Ishikawa (cell line): ENCODE data around the gene GBGT1.
A peak's percentile ranks its signal among the peaks of the same experiment; 100 is the strongest.

Source experiments
- CEBPB ChIP-seq: IDR thresholded peaks from 2 replicates; pipeline ENCODE4 v1.6.1; 2012
- CREB1 ChIP-seq: IDR thresholded peaks from 2 replicates; pipeline ENCODE4 v1.6.1; 2012; ENCODE audit warnings: low read depth
- EGR1 ChIP-seq: IDR thresholded peaks from 2 replicates; pipeline ENCODE4 v1.6.1; 2012
- EP300 ChIP-seq: IDR thresholded peaks from 2 replicates; pipeline ENCODE4 v1.6.1; 2012; ENCODE audit warnings: borderline replicate concordance
- FOXM1 ChIP-seq: IDR thresholded peaks from 2 replicates; pipeline ENCODE4 v1.6.1; 2012; ENCODE audit warnings: low read depth, borderline replicate concordance
- MAX ChIP-seq: IDR thresholded peaks from 2 replicates; pipeline ENCODE4 v1.6.1; 2012
- NFIC ChIP-seq: IDR thresholded peaks from 2 replicates; pipeline ENCODE4 v1.6.1; 2012
- RAD21 ChIP-seq: IDR thresholded peaks from 2 replicates; pipeline ENCODE4 v1.6.1; 2012; ENCODE audit warnings: low read depth
- REST ChIP-seq: IDR thresholded peaks from 2 replicates; pipeline ENCODE4 v1.6.1; 2012; ENCODE audit warnings: low read depth, mild to moderate bottlenecking
- TAF1 ChIP-seq: IDR thresholded peaks from 2 replicates; pipeline ENCODE4 v1.6.1; 2012; ENCODE audit warnings: low read depth, mild to moderate bottlenecking
- TCF12 ChIP-seq: IDR thresholded peaks from 2 replicates; pipeline ENCODE4 v1.6.1; 2012; ENCODE audit warnings: low read depth
- TEAD4 ChIP-seq: IDR thresholded peaks from 2 replicates; pipeline ENCODE4 v1.6.1; 2012
- USF1 ChIP-seq: IDR thresholded peaks from 2 replicates; pipeline ENCODE4 v1.6.1; 2012
- YY1 ChIP-seq: IDR thresholded peaks from 2 replicates; pipeline ENCODE4 v1.6.1; 2012; ENCODE audit warnings: low read depth
- ZBTB7A ChIP-seq: IDR thresholded peaks from 2 replicates; pipeline ENCODE4 v1.6.1; 2012; ENCODE audit warnings: low read depth

The GBGT1 gene

GRCh38 chr9:133128152-133128551 is 35.6 kb downstream of the GBGT1 start:
- TF ChIP-seq TAF1 (no peak), CREB1 (no peak), NFIC (no peak), TEAD4 (no peak), USF1 (no peak), EP300 (no peak), MAX (no peak), TCF12 (no peak), ZBTB7A (no peak)

- TF ChIP-seq REST (no peak), USF1 (no peak), ZBTB7A (no peak), TCF12 (peak; percentile 74), MAX (0 out of 2 replicates have a peak, but pooled peaks have one; percentile 34), EGR1 (peak; percentile 87), CREB1 (0 out of 2 replicates have a peak, but pooled peaks have one; percentile 50), EP300 (no peak), TEAD4 (peak; percentile 62; the same call in 1 of the 2 replicates), RAD21 (no peak), YY1 (no peak), NFIC (peak; percentile 75), CEBPB (peak; percentile 33; the same call in 1 of the 2 replicates), FOXM1 (no peak), TAF1 (no peak)
These were observed 36.3 kb downstream of the GBGT1 start for GRCh38 chr9:133127340-133127981.

- TF ChIP-seq ZBTB7A (no peak), TEAD4 (no peak), TAF1 (no peak), YY1 (no peak), EGR1 (no peak), NFIC (no peak), CEBPB (no peak), RAD21 (no peak), EP300 (no peak), CREB1 (no peak), FOXM1 (no peak), USF1 (no peak), TCF12 (no peak), MAX (no peak), REST (no peak)
These were observed 36.9 kb downstream of the GBGT1 start for GRCh38 chr9:133126697-133127339.

GRCh38 chr9:133125941-133126696 is 37.6 kb downstream of the GBGT1 start:
- TF ChIP-seq FOXM1, result no peak
- TF ChIP-seq RAD21, result no peak
- no peak for TF ChIP-seq USF1
- no peak for TF ChIP-seq CREB1
- no peak for TF ChIP-seq EGR1
- TF ChIP-seq ZBTB7A, result no peak
- TF ChIP-seq TEAD4, result no peak
- no peak for TF ChIP-seq CEBPB
- no peak for TF ChIP-seq TCF12
- TF ChIP-seq NFIC, result no peak
- TF ChIP-seq YY1, result no peak
- TF ChIP-seq TAF1, result no peak
- no peak for TF ChIP-seq EP300
- no peak for TF ChIP-seq MAX
- TF ChIP-seq REST, result no peak
